Measurements from ENCODE around the gene ZFAND3. TPM values are rescaled to one million over a fixed set of nuclear protein-coding genes. Genes with fewer than 3 reads are reported as not detected.

Gene ZFAND3
- total RNA-seq, 1 experiment from 2014 or later: 64.0 TPM

GRCh38 chr6:37965964-37966676 lies 146.6 kb downstream of the ZFAND3 start:
- Histone ChIP-seq H3K36me3 (ENCODE audit: insufficient read depth, low read length, poor library complexity, severe bottlenecking) (no peaks in the 10 kb centered on the region), H3K9me3 (ENCODE audit: low read depth, low read length, poor library complexity, severe bottlenecking) (no peaks in the 10 kb centered on the region), H3K4me3 (ENCODE audit: low read depth, low read length, poor library complexity, severe bottlenecking) (no peak overlapping the region), H3K27me3 (replicated peaks; ENCODE audit: insufficient read depth, low read depth, low read length, poor library complexity) (no peaks in the 10 kb centered on the region), H3K27ac (ENCODE audit: low read depth, low read length, poor library complexity, severe bottlenecking) (no peak overlapping the region), H3K4me1 (ENCODE audit: insufficient read depth, low read length, poor library complexity, severe bottlenecking) (peaks cover 1% of the 10 kb centered on the region)
- DNase-seq (ENCODE audit: low spot score): no peak
- BruUV-seq (replicated peaks): no TSS peak
- ChIA-PET POLR2A (ENCODE audit: low non-redundant PET) (no interaction called here), CTCF (no interaction called here)
- intact Hi-C loops (cut with micrococcal nuclease; ENCODE audit: unreplicated experiment): no loop called here
- TF ChIP-seq CTCF (conservative IDR thresholded peaks at IDR 0.05; ENCODE audit: low read depth, low read length) (no peak), EZH2 (IDR thresholded peaks at IDR 0.05; ENCODE audit: borderline replicate concordance, low read depth, low read length, poor library complexity, severe bottlenecking) (no peak)

GRCh38 chr6:37966801-37967200 lies 147.3 kb downstream of the ZFAND3 start:
- H3K27me3 ChIP-seq (replicated peaks; ENCODE audit: insufficient read depth, low read depth, low read length, poor library complexity): no peaks in the 10 kb centered on the region
- no peak for DNase-seq (ENCODE audit: low spot score)
- TF ChIP-seq EZH2 (IDR thresholded peaks at IDR 0.05; ENCODE audit: borderline replicate concordance, low read depth, low read length, poor library complexity, severe bottlenecking): no peak
- no peak for TF ChIP-seq CTCF (conservative IDR thresholded peaks at IDR 0.05; ENCODE audit: low read depth, low read length)
- no peak overlapping the region for H3K4me3 ChIP-seq (ENCODE audit: low read depth, low read length, poor library complexity, severe bottlenecking)
- intact Hi-C loops (cut with micrococcal nuclease; ENCODE audit: unreplicated experiment): no loop called here
- H3K9me3 ChIP-seq (ENCODE audit: low read depth, low read length, poor library complexity, severe bottlenecking): no peaks in the 10 kb centered on the region
- H3K27ac ChIP-seq (ENCODE audit: low read depth, low read length, poor library complexity, severe bottlenecking): no peak overlapping the region
- no peaks in the 10 kb centered on the region for H3K36me3 ChIP-seq (ENCODE audit: insufficient read depth, low read length, poor library complexity, severe bottlenecking)
- CTCF ChIA-PET: no interaction called here
- BruUV-seq (replicated peaks): no TSS peak
- peaks cover 8% of the 10 kb centered on the region for H3K4me1 ChIP-seq (ENCODE audit: insufficient read depth, low read length, poor library complexity, severe bottlenecking)
- POLR2A ChIA-PET (ENCODE audit: low non-redundant PET): no interaction called here

- H3K4me1 ChIP-seq (ENCODE audit: insufficient read depth, low read length, poor library complexity, severe bottlenecking): peaks cover 16% of the 10 kb centered on the region
- no peaks in the 10 kb centered on the region for H3K36me3 ChIP-seq (ENCODE audit: insufficient read depth, low read length, poor library complexity, severe bottlenecking)
- H3K9me3 ChIP-seq (ENCODE audit: low read depth, low read length, poor library complexity, severe bottlenecking): no peaks in the 10 kb centered on the region
- intact Hi-C loops (cut with micrococcal nuclease; ENCODE audit: unreplicated experiment): no loop called here
- no peak for DNase-seq (ENCODE audit: low spot score)
- no peak overlapping the region for H3K27ac ChIP-seq (ENCODE audit: low read depth, low read length, poor library complexity, severe bottlenecking)
- no TSS peak for BruUV-seq (replicated peaks)
- POLR2A ChIA-PET (ENCODE audit: low non-redundant PET): no interaction called here
- no peak overlapping the region for H3K4me3 ChIP-seq (ENCODE audit: low read depth, low read length, poor library complexity, severe bottlenecking)
- CTCF ChIA-PET: no interaction called here
- no peaks in the 10 kb centered on the region for H3K27me3 ChIP-seq (replicated peaks; ENCODE audit: insufficient read depth, low read depth, low read length, poor library complexity)
- TF ChIP-seq EZH2 (IDR thresholded peaks at IDR 0.05; ENCODE audit: borderline replicate concordance, low read depth, low read length, poor library complexity, severe bottlenecking): no peak
- TF ChIP-seq CTCF (conservative IDR thresholded peaks at IDR 0.05; ENCODE audit: low read depth, low read length): no peak
These were observed 148.1 kb downstream of the ZFAND3 start for GRCh38 chr6:37967651-37968050.
